NCI-H2171 (cell line): ENCODE data around the gene TMOD1.

Experiments
- DNase-seq: peaks from one replicate; lab custom pipeline; 2025; lab: John Stamatoyannopoulos, UW

The TMOD1 gene

DNA sequence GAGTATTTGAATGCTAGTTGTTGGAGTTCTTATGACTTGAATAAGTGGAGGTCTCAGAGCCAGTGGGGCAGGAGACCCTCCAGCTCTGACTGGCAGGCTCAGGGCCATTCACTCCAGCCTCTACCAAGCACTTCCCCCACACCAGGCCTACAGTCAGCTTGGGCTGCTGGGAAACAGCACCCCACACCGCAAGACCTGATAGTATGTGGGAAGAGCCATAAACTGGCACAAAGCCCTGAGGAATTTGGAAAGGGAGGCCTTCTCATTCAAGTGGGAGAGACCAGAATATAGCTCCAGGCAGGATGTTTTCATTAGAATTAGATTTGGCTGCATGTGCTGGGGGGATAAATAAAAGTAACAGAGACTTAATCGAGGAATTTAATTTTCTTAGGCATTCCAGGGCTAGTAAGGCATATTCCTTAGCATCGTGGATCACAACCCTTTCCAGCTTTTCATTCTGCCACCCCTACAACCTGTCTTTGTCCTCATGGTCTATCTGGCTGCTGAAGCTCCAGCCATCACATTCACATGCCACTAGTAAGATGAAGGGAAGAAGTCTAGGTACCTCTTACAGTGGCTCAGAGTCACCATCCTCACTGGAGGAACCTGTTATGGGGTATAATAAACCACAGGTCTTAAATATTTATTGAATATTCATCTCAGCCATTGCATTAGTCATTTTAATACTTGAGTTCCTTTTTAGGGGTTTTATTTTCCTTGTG lies 47.5 kb downstream of the TMOD1 start:
- no peak for DNase-seq

DNA sequence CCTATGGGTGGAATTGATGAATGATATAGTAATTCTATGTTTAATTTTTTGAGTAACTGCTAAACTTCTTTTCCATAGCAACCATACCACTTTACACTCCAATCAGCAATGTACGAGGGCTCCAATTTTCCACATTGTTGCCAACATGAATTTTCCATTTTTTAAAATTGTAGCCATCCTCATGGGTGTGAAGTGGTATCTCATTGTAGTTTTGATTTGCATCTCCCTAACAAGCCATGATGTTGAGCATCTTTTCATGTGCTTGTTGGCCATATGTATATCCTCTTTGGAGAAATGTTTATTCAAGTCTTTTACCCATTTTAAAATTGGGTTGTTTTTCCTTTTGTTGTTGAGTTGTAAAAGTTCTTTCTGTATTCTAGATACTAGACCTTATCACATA lies 48.9 kb downstream of the TMOD1 start:
- no peak for DNase-seq

DNA sequence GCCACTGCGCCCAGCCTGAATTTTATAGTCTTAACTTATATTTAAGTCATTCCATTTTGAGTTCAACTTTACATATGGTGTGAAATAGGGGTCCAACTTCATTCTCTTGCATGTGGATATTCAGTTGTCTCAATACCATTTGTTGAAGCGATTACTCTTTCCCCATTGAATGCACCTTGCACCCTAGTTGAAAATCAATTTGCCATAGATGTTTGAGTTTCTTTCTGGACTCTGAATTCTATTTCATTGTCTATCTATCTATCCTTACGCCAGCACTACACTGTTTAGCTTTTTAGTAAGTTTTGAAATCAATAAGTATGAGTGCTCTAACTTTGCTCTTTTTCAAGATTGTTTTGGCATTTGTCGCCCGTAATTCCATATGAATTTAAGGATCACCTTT lies 49.8 kb downstream of the TMOD1 start:
- DNase-seq = no peak

DNA sequence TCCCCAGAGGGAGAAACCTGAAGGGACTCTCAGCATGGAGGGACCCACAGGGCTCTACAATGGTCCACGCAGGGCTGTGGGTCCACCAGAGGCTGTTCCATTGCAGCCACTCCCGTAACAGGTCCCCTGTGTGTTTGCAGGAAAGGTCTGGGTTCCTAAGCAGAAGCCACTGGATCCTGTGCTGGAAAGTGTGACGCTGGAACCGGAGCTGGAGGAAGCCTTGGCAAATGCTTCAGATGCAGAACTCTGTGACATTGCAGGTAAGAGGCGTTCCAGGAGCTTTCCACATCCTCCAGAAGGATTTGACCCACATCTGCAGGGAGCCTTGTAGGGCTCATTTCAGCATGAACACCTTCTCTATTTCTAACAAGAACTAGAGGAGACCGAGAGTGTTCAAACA lies 51.7 kb downstream of the TMOD1 start:
- DNase-seq = no peak

DNA sequence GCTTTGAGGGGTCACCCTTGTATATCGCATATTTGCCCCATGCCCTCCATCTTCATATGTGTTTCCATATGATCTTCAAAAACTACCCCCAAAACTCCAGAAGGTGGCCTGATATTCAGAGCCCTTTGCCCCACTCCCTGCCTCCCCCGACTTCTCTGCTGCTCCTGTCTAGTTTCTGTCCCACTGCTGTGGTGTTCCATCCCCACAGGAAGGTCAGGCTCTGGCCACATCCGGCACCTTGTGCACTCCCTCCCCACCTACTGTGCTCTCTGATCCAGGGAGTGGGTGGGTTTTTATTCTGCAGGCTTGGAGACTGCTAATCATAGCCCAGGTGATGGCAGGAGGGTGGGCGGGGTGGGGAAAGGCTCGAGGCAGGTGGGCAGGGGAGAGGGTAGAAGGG lies 52.4 kb downstream of the TMOD1 start:
- DNase-seq = no peak

DNA sequence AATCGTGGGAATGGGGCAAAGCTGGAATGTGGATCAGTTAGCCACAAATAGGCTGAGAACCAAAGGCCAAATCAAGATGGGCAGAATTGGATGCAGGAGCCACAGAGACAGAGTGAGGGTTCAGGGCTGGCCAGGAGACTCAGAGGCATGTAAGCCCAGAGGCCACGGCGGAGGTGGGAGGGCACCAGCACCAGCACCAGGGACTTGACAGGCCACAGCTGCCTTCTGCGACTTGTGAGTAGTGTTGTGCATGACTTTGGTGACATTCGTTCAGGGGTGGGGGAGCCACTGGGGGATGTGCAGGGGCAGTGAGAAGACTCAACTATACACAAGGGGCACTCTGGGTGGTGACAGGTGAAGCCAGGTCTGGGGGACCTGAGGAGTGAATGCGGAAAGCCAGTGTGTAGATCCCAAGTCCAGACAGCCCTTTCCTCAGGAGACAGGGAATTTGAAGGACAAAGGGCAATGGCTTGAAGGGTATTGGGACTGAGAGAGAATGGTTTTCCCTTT lies 53.2 kb downstream of the TMOD1 start:
- DNase-seq = no peak

DNA sequence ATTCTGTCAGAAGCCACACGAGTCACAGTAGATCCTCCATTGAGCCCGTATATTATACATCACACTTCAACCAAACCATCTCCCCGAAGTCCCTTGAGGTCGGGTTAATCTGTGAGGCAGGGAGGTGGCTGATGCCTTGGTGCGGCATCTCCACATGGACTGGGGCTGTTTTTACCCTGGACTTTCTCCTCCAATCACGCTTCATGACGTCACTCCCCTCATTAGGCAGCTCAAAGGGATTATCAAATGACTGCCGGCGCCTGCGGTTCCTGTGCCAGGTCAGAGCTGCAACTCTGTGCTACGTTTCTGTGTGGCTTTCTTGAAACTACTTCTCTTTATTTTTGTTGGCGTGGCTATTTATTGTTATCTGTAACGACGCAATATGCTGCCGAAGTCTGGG lies 53.7 kb downstream of the TMOD1 start:
- peak; percentile 9 for DNase-seq

DNA sequence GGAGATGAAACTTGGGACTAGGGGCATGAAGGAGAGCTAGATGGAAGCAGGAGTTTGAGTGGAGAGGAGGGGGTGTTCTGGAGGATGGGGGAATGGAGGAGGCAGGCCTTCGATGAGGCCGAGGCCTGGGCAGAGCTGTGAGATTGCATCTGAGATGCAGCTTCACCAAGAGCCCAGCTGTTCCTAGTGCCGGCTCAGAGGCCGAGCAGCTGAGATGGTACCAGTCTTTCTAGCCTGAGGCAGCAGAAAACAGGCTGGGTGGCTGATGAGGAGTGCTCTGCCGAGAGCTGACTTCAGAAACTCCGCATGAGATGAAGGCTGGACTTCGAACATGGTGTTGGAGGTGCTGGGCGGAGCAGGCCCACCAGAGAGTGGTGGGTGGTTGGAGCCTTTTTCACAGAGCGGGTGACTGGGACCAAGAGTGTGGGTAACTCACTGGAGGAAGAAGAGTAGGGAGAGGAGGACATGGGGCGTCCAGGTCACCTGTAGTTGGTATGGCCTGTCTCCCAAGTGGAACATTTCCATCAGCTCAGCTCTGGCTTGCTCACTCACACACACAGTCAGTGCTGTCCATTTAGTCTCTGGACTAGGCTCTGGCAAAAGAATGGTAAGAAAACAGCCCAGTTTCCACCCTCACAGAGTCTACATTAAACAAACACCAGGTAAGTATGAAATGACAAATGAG lies 54.7 kb downstream of the TMOD1 start:
- DNase-seq = no peak

DNA sequence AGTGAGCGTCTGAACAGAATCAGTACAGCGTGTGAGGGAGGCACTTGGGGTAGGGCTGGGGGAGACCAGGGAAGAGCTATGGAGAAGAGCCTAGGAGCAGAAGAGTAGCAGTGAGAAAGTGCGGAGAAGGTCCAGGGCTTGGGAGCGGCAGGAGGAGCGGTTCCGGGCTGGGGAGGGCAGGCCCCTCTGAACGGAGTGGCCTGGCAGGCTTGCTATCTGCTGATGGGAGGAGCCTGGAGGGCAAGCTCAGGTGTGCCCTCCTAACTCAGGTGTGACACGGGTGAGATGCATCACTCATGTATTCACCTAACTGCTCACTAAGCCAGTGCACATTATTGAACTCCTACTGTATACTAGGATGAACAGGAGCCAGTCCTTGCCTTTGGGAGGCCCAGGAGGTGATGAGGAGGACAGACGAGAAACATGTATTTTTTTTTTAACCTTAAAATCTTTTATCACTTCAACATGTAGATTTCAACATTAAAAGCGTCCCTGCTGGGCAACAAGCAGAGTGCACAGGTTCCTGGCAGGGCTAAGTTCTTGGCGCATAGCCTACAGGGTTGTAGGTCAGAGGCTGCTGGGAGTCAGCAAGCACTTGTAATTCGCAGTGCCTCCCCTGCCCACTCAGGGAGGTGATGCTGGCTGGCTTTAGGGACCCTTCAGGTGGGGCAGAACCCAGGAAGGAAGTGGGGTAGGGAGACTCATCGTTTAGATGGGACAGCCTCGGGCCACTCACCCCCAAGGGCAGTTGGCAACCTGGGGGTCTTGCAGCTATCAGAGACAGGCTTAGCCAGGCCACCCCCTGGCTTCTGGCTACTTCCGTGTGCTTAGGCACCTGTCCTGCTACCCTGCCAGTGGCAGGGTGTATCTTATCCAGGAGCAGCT lies 55.5 kb downstream of the TMOD1 start:
- no peak for DNase-seq

DNA sequence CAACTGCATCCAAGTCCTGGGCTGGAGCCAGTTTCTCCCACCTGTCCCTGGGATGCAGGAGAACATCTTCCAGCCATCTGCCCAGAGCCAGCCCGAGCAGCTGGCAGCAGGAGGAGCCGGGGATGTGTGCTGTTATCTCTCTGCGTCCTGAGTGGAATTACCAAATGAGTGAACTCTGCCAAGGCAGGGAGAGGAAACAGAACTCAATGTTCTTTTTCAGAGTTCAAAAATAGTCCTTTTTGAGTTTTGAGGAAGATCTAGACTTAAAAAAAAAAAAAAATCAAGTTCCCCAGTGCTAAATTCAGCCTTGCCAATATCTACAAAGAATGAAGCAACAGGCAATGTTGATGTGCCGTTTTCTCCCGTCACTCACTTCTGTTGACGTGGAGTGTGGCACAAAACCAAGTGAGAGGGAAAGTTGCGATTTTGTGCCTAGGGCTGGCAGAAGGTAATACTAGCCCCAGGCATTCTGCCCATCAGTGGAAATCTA lies 56.2 kb downstream of the TMOD1 start:
- DNase-seq = peak; percentile 78

DNA sequence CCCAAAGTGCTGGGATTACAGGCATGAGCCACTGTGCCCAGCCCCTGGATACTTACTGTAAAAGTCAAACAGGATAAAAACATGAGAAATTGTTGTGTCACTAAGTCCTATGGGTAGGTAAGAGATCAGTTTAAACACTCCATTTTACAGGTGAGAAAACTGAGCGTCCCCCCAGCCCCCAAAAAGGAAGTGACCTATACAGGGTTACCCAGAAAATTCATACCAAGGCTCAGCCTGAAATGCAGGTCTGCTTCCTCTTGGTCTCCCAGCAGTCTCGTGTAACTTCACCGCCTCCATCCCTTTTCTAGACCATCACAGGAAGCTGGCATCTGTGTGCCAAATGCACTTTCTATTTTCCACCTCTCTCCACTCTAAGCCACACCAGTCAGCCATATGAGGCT lies 57.2 kb downstream of the TMOD1 start:
- DNase-seq = no peak

DNA sequence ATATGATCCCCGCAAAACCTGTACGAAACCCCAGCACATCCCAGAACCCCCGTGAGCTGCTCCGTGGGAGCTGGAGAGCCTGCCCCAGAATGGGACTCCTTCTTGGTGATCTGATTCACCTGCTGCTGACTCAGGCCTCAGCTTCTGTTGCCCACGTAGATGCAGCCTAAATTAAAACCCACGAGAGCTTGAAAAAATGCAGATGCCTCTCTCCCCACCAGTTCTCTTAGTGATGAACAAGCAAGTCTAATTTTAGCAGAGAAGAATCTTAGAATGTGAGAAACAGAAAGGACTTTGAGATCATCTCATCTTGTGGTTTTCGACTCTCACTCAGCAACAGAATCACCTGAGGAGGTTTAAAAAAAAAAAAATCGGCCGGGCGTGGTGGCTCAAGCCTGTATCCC lies 57.6 kb downstream of the TMOD1 start:
- DNase-seq = no peak

DNA sequence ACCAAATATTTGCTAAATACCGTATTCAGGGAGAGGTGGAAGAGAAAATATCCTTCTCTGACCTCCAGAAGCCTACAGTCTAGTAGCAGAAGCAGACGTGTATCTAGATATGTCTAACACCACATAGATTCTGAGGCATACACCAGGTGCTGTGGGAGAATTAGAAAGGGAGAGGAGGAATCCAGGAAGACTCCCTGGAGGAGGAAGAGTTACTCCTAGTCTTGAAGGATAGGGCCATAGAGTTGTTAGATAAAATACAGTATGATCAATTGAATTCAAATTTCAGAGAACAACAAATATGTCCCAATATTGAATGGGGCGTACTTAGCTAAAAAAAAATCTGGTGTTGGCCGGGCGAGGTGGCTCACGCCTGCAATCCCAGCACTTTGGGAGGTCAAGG lies 58.7 kb downstream of the TMOD1 start:
- DNase-seq = no peak

DNA sequence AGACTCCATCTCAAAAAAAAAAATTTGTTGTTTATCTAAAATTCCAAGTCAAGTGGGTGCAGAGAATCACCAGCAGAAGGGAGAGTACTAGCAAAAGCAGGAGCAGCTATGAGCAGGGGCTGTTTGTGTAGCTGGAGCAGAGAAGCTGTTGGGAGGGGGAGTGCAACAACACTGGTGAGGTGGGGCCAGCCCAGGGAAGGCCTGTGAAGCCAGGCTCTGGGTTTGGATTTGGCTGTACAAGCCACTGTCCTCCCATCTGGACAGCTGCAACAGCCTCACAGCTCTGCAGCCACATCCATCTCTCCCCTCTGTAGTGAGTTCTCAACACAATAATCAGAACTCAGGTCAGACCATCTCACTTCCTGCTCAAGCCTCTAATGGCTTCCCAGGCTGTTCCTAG lies 59.4 kb downstream of the TMOD1 start:
- no peak for DNase-seq

DNA sequence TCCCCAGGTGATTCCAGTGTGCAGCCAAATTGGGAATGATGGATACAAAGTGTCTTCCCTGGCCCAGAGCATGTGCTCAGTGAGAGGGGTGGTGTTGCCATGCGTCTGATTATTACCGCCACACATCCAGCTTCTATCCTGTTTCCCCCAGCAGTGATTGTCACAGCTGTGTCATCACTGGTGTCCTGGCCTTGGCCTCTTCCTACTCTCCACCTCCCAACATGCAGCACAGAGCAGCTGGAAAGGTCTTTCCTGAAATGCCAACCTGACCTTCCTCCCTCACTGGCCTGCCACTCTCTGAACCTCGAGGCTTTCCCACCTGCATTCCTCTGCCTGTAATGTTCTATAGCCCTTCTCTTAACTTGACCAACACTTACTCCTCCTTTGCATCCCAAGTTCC lies 60.0 kb downstream of the TMOD1 start:
- no peak for DNase-seq

DNA sequence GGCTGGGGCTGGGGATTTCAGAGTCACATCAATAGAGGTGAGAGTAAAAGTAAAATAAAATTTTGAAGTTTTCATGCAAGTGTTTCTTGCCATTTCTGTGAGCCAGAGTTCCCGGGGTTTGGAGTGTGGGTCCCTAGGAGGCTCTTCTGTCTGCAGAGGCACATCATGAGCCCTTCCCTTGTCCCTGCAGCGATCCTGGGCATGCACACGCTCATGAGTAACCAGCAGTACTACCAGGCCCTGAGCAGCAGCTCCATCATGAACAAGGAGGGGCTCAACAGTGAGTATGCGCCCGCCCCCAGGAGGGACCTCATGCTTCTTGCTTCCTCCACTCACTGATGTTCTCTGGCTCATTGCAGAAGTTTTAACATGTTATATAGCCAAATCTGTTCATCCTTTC lies 61.1 kb downstream of the TMOD1 start:
- DNase-seq = no peak

DNA sequence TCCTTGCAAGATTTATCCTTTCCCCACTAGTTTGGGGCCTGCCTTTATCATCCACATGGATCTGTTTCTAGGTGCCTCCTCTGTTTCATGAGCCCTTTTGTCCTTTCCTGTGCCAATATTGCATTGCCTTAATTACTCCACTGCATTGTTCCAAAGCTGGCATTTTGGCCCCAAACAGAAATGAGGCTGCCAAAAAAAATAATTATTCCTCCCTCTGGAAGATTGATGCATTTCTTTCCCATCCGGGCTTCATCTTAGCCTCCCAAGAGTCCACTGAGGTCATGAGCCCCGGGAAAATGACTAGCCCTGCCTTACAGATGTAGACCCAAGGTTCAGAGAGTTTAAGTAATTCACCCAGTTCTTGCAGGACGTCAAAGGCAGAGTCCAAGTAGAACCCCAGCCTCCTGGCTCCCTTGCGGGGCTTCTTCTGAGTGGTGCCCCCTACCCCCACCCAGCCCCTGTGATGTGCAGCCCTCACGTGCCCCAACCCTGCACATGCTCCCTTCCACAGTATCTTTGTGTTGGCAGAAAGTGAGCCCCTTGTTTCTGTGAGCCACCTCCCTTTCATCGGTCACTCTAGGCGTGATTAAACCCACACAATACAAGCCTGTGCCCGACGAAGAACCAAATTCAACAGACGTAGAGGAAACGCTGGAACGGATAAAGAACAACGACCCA lies 62.1 kb downstream of the TMOD1 start:
- DNase-seq = no peak

DNA sequence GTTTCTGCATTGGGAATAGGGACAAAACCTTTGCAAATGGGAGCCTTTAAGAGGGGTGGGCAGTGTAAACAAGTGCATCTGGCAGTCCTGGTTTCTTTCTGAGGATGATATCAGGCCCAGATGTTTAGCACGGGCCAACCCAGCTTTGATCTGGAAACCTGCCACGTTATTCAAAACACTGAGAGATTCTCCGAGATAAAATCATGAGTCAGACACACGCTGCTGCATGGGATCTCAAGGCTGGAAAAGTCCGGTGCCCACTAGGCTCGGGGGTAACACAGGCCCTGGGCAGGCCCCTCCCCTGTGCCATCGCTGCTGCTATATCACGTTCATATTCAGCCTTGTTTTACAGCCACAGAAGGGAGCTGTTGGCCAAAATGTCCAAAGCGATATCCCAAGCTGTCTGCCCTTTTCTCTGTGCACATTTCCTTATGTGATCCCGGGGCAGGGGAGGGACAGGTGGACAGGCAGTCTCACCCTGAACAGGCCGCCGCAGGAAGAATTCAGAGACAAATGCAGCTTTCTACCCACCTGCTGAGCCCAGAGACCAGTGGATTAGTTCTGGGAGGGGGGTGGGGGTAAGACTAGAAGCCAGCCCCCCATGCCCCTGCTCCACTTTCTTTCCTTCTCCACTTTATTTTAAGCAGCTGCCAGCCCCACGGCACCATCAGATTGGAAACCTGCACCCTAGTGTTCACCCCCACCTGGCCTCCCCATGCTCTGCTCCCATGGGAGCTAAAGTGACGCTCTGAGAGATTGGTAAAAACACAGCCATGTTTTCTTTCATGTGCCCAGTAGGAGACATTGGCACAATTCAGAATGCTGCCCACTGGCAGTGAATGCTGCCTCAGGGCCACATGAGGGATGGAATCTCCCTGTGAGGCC lies 63.1 kb downstream of the TMOD1 start:
- DNase-seq = peak; percentile 77

DNA sequence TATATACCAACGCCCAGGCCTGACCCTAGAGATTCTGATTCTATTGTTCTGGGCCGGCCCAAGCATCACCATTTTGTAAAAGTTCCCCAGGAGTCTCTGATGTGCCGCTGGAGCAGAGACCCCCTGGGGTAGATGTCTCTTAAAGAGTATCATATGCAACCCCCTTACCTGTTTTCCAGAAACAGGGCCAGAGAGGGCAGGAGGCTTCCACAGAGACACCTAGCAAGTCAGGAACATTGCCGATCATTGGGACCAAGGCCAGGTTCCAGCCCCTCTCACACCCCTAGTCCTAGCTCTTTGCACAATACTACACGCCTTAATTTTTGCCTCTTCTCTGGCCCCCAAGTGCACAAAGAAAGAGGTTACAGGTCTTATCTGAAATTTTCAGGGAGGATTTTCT lies 63.8 kb downstream of the TMOD1 start:
- DNase-seq = no peak

DNA sequence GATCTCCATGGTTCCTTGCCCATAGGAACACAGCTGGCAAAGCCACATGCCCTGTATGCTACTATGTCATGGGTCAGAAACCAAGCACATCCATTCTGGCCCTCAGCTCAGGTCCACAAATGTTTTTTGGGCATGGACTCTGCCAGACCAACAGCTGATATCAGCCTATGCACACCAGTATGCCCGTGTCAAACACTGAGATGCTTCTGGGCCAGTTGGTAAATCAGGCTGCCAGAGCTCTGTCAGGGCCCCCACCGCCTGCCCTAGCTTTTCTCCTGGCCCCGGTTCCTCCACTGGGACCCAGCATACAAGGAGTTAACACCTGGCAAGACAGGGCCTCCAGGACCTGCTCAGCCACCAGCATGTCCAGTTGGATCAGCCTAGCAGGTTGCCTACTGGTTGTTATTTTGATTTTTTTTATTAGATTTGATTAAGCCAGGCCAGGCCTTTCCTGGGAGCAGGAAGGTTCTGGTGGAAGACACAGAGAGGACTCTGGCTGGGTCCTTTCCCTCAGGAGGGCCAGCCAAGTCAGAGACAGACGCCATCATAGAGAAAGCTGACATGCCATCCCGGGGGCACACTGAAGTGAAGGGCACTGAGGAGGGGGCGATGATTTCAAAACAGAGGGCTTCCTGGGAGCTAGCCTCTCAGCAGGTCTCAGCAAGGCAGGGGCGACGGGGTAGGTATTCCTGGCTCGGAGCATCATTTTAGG lies 65.9 kb downstream of the TMOD1 start:
- DNase-seq = no peak

DNA sequence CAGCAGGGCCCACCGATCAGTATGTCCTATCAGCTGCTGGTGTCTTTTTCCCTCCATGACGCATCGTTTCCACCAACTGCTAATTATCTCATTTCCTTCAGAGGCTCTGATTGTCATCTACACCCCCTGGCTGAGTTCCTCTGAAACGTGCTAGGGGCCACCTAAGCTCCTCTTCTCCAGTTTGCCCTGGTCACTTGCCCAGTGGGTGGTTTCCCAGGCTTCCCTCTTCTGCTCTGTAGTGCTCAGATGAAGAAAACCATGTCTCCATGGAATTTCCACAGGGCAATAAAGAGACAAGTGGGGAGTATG lies 66.4 kb downstream of the TMOD1 start:
- DNase-seq = no peak
